K562 (cell line): ENCODE measurements around the gene SVIL. TPM values are rescaled to one million over a fixed set of nuclear protein-coding genes. Genes with fewer than 3 reads are reported as not detected.

Source experiments
- ATAC-seq: fragments of 200-7000 bp; cut with Tn5 transposase; 3 replicates; pipeline ENCODE4 v1.9.1; 2020; ENCODE audit warnings: moderate library complexity
- BruUV-seq: library from RNA; stranded (reverse); fragments of 400-500 nt; replicated peaks from 2 replicates; lab custom pipeline; 2021; lab: Mats Ljungman, UMichigan
- CTCF ChIA-PET: fragments of 300-600 bp; formaldehyde crosslinking; extraction: SDS; loops from one replicate; lab custom pipeline; 2021; ENCODE audit warnings: low intra/inter-chr PET ratio; lab: Yijun Ruan, JAX
- POLR2A ChIA-PET: fragments of 300-600, 350-650 bp; sonication (Branson Sonifier 250); formaldehyde crosslinking; extraction: SDS; loops from one replicate; lab custom pipeline; 2021; ENCODE audit warnings: antibody characterized with exemption, inconsistent platforms; lab: Yijun Ruan, JAX
- DNase-seq, 4 experiments: peaks; one replicate each; pipeline versions ENCODE4 v3.0.0 to v3.0.0-alpha.2; 2011 to 2018; ENCODE audit warnings: low spot score in 3 of 4, mixed read lengths in 3 of 4; ENCODE audit errors: extremely low read depth in 1 of 4
- FAIRE-seq: peaks from 2 replicates; lab custom pipeline; 2011; peaks lifted over from hg19 to GRCh38; lab: Jason Lieb, UNC
- H2AFZ ChIP-seq: 2 replicates; pipeline ENCODE4 v1.6.0; 2011; ENCODE audit warnings: low read depth, low read length, control low read depth, inconsistent platforms
- H3K27ac ChIP-seq: fragments of 200-600 bp; 3 replicates; pipeline ENCODE4 v1.8.0; 2011; ENCODE audit warnings: low read depth, mild to moderate bottlenecking, control low read depth, inconsistent platforms, low read length, moderate library complexity, mixed read lengths; ENCODE audit errors: extremely low read depth
- H3K27me3 ChIP-seq, 2 experiments: fragments of 300-600 bp in 1 of 2; 2 replicates in 1 of 2; 3 replicates in 1 of 2; pipeline versions ENCODE4 v1.6.0 to v1.8.0; 2011; ENCODE audit warnings: inconsistent platforms in 2 of 2, low read length in 2 of 2, mild to moderate bottlenecking in 1 of 2, mixed read lengths in 1 of 2, moderate library complexity in 1 of 2; ENCODE audit not compliant: control insufficient read depth in 2 of 2, insufficient read depth in 2 of 2
- H3K36me3 ChIP-seq: fragments of 300-600 bp; 3 replicates; pipeline ENCODE4 v1.8.0; 2011; ENCODE audit warnings: mild to moderate bottlenecking, low read length, inconsistent platforms; ENCODE audit not compliant: control insufficient read depth, insufficient read depth
- H3K4me1 ChIP-seq, 2 experiments: fragments of 200-600 bp in 1 of 2; replicated peaks in 1 of 2; 2 replicates in 1 of 2; 3 replicates in 1 of 2; pipeline versions ENCODE4 v1.5.1 to v1.8.0; 2011; ENCODE audit warnings: inconsistent platforms in 2 of 2, low read length in 2 of 2, mild to moderate bottlenecking in 1 of 2, mixed read lengths in 1 of 2, moderate library complexity in 1 of 2; ENCODE audit not compliant: control insufficient read depth in 2 of 2, insufficient read depth in 2 of 2
- H3K4me2 ChIP-seq: 2 replicates; pipeline ENCODE4 v1.6.1; 2011; ENCODE audit warnings: low read length, control low read depth, inconsistent platforms, mixed read lengths; ENCODE audit not compliant: insufficient read depth
- H3K4me3 ChIP-seq: fragments of 200-600 bp; sonication (generic), shearing (Covaris generic); 2 replicates; pipeline ENCODE4 v1.5.1; 2016; ENCODE audit warnings: control low read depth, inconsistent platforms
- H3K79me2 ChIP-seq: fragments of 200-600 bp; 3 replicates; pipeline ENCODE4 v1.8.0; 2011; ENCODE audit warnings: low read length, inconsistent platforms; ENCODE audit not compliant: control insufficient read depth, insufficient read depth
- H3K9ac ChIP-seq, 2 experiments: 2 replicates each; pipeline versions ENCODE4 v1.6.0 to v1.6.1; 2011; ENCODE audit warnings: low read depth in 2 of 2, low read length in 2 of 2, control low read depth in 1 of 2, inconsistent platforms in 1 of 2, mild to moderate bottlenecking in 1 of 2, mixed read lengths in 1 of 2; ENCODE audit not compliant: insufficient read depth in 1 of 2
- H3K9me1 ChIP-seq: one replicate; pipeline ENCODE4 v1.6.0; 2011; ENCODE audit warnings: inconsistent platforms, mild to moderate bottlenecking, low read length, moderate library complexity; ENCODE audit not compliant: control insufficient read depth, insufficient read depth
- H3K9me3 ChIP-seq: replicated peaks from 2 replicates; pipeline ENCODE4 v1.5.1; 2011; ENCODE audit warnings: low read depth, low read length, inconsistent platforms; ENCODE audit not compliant: control insufficient read depth, insufficient read depth
- H4K20me1 ChIP-seq: replicated peaks from 2 replicates; pipeline ENCODE4 v1.6.1; 2011; ENCODE audit warnings: low read length, inconsistent platforms, mixed read lengths; ENCODE audit not compliant: control insufficient read depth, insufficient read depth
- ATF7 ChIP-seq: fragments of 450-650 bp; IDR thresholded peaks from 2 replicates; pipeline ENCODE4 v1.7.1; 2014; ENCODE audit warnings: mild to moderate bottlenecking, moderate library complexity
- CREB3L1 ChIP-seq: fragments of 450-650 bp; IDR thresholded peaks from 2 replicates; pipeline ENCODE4 v1.6.1; 2014; ENCODE audit warnings: low read depth, mild to moderate bottlenecking, moderate library complexity, borderline replicate concordance
- CXXC5 ChIP-seq: fragments of 250-450 bp; sonication (Bioruptor Pico); IDR thresholded peaks from 2 replicates; pipeline ENCODE4 v1.8.0; 2022; ENCODE audit warnings: inconsistent platforms, mild to moderate bottlenecking, moderate library complexity
- ZMIZ1 ChIP-seq, 2 experiments: fragments of 150-350 bp in 1 of 2; IDR thresholded peaks; 2 replicates each; pipeline ENCODE4 v1.6.1; 2012 to 2016; ENCODE audit warnings: low read depth in 2 of 2, low read length in 2 of 2, mild to moderate bottlenecking in 1 of 2, moderate library complexity in 1 of 2
- WGBS: fragments of 100-300 bp; shearing (Covaris generic); methylation state at CpG from one replicate; pipeline ENCODE4 v1.1.6; 2016; ENCODE audit warnings: low coverage, mixed read lengths; ENCODE audit not compliant: insufficient coverage; ENCODE audit errors: missing lambda C conversion rate; 5-methylcytosine and 5-hydroxymethylcytosine counted together
- in situ Hi-C: fragments of 300-500 bp; cut with MboI; formaldehyde crosslinking; loops from 4 replicates; pipeline ENCODE4 v1.15.0; 2018; ENCODE audit warnings: inconsistent platforms, mixed read lengths
- intact Hi-C: fragments of 100-400 bp; cut with micrococcal nuclease; formaldehyde crosslinking; loops from 2 replicates; pipeline ENCODE4 v1.14.2; 2022
- polyA plus RNA-seq, 8 experiments: library from polyadenylated mRNA; depleted of rRNA in 4 of 8; stranded (reverse) in 5 of 8; unstranded in 3 of 8; fragments of >200 nt; fragmentation: Nextera tagmentation in 2 of 8; fragmentation: Illumina TruSeq in 1 of 8; extraction: Ambion mirVana in 2 of 8; extraction: Trizol in 1 of 8; gene quantifications; 2 replicates each; pipeline versions ENCODE4 v1.2.1 to v1.2.3, GENCODE V29; 2011 to 2014; ENCODE audit warnings: inconsistent platforms in 1 of 8, missing spikeins in 1 of 8
- total RNA-seq, 7 experiments: library from RNA; depleted of rRNA in 6 of 7; stranded (reverse); fragments of >200 nt in 6 of 7; fragmentation: Illumina TruSeq in 2 of 7; extraction: Trizol in 2 of 7; gene quantifications; 2 replicates each; pipeline versions ENCODE4 v1.2.1 to v1.2.3, GENCODE V29; 2011 to 2021; ENCODE audit warnings: low replicate concordance in 1 of 7

The SVIL gene
- total and polyA plus RNA-seq, 9 of the 15 experiments (the other 6 are each of a cell fraction or from before 2014, with no cell fraction given) = under 0.01 to 0.18 (median 0.05) TPM; not detected in 3

- POLR2A ChIA-PET = no interaction called here
- CTCF ChIA-PET = no interaction called here
- H3K4me1 ChIP-seq = no peaks in the 10 kb centered on the region
- TF ChIP-seq CREB3L1 (no peak), CXXC5 (no peak), ZMIZ1 (IDR thresholded peaks at IDR 0.05; ENCODE audit: low read depth in 2 of 2, low read length in 2 of 2) (no peak), ATF7 (no peak)
- H3K79me2 ChIP-seq = no peaks in the 10 kb centered on the region
- no peak overlapping the region for H3K4me3 ChIP-seq
- FAIRE-seq = no peak
- WGBS = 0% methylated on average over 2 of the region's 2 CpGs
- no peak overlapping the region for H3K4me2 ChIP-seq
- H4K20me1 ChIP-seq = 0 out of 2 replicates have a peak, but pooled peaks cover 3% of the 10 kb centered on the region
- H3K27me3 ChIP-seq = peaks cover 0 to 17% of the 10 kb centered on the region in 2 experiments; a peak in 1 of 5 replicates
- no peak overlapping the region for H3K9ac ChIP-seq
- no TSS peak for BruUV-seq
- no peak for ATAC-seq
- H3K9me1 ChIP-seq = no peaks in the 10 kb centered on the region
- no peaks in the 10 kb centered on the region for H3K36me3 ChIP-seq
- DNase-seq = no peak
- no peaks in the 10 kb centered on the region for H3K9me3 ChIP-seq
- intact Hi-C loops (no loop called here), in situ Hi-C loops (no loop called here)
- H2AFZ ChIP-seq = no peak overlapping the region
- no peak overlapping the region for H3K27ac ChIP-seq
Observed at GRCh38 chr10:29600067-29600466, 34.7 kb downstream of the SVIL start.
